Smooth muscle cell (in vitro differentiated cells): ENCODE data around the gene CENPN. TPM values are rescaled to one million over a fixed set of nuclear protein-coding genes. Genes with fewer than 3 reads are reported as not detected.

Source experiments
- DNase-seq: peaks from one replicate; lab custom pipeline; 2025; ENCODE audit not compliant: unreplicated experiment; lab: John Stamatoyannopoulos, UW
- H2AFZ ChIP-seq: fragments of 200-600 bp; sonication (generic); 2 replicates; pipeline ENCODE4 v1.6.0; 2016; ENCODE audit warnings: antibody characterized with exemption, low read depth, mild to moderate bottlenecking
- H3F3A ChIP-seq: fragments of 200-600 bp; sonication (generic); 2 replicates; pipeline ENCODE4 v1.6.0; 2017; ENCODE audit warnings: antibody characterized with exemption, low read depth
- H3K27ac ChIP-seq: fragments of 200-600 bp; sonication (generic); 2 replicates; pipeline ENCODE4 v1.5.1; 2016; ENCODE audit warnings: low read depth, mild to moderate bottlenecking
- H3K27me3 ChIP-seq: fragments of 200-600 bp; sonication (generic); 2 replicates; pipeline ENCODE4 v1.6.1; 2016; ENCODE audit warnings: low read depth, mild to moderate bottlenecking
- H3K36me3 ChIP-seq: fragments of 200-600 bp; sonication (generic); 2 replicates; pipeline ENCODE4 v1.5.1; 2016; ENCODE audit warnings: low read depth
- H3K4me1 ChIP-seq: fragments of 200-600 bp; sonication (generic); 2 replicates; pipeline ENCODE4 v1.5.1; 2016; ENCODE audit warnings: low read depth
- H3K4me2 ChIP-seq: fragments of 200-600 bp; sonication (generic); 2 replicates; pipeline ENCODE4 v1.6.0; 2016; ENCODE audit warnings: mild to moderate bottlenecking
- H3K4me3 ChIP-seq: fragments of 200-600 bp; sonication (generic); 2 replicates; pipeline ENCODE4 v1.5.1; 2016; ENCODE audit warnings: mild to moderate bottlenecking
- H3K79me2 ChIP-seq: fragments of 200-600 bp; sonication (generic); 2 replicates; pipeline ENCODE4 v1.6.0; 2016; ENCODE audit warnings: low read depth, mild to moderate bottlenecking
- H3K9ac ChIP-seq: fragments of 200-600 bp; sonication (generic); 2 replicates; pipeline ENCODE4 v1.6.0; 2016; ENCODE audit warnings: low read depth
- H3K9me3 ChIP-seq: fragments of 200-600 bp; sonication (generic); replicated peaks from 2 replicates; pipeline ENCODE4 v1.5.1; 2016; ENCODE audit warnings: low read depth
- H4K20me1 ChIP-seq: fragments of 200-600 bp; sonication (generic); 2 replicates; pipeline ENCODE4 v1.6.0; 2016; ENCODE audit warnings: low read depth
- WGBS: methylation state at CpG from one replicate; pipeline ENCODE4 v1.1.7; 2016; ENCODE audit warnings: low lambda C conversion rate; 5-methylcytosine and 5-hydroxymethylcytosine counted together
- polyA plus RNA-seq: library from polyadenylated mRNA; unstranded; fragments of >200 nt; fragmentation: Nextera tagmentation; extraction: Ambion mirVana; gene quantifications from 2 replicates; pipeline ENCODE4 v1.2.1, GENCODE V29; 2016
- total RNA-seq: library from RNA; depleted of rRNA; stranded (reverse); fragments of >200 nt; gene quantifications from 2 replicates; pipeline ENCODE4 v1.2.3, GENCODE V29; 2014
- TF ChIP-seq, protein P1 (sequence below): fragments of 200-600 bp; sonication (generic); IDR thresholded peaks from 2 replicates; pipeline ENCODE4 v1.5.1; 2017; ENCODE audit warnings: borderline replicate concordance, mild to moderate bottlenecking, antibody characterized with exemption; ENCODE audit not compliant: insufficient read depth, poor library complexity, severe bottlenecking

Gene CENPN
- total and polyA plus RNA-seq, 2 experiments from 2014 or later = 18.8 to 25.1 TPM

DNA sequence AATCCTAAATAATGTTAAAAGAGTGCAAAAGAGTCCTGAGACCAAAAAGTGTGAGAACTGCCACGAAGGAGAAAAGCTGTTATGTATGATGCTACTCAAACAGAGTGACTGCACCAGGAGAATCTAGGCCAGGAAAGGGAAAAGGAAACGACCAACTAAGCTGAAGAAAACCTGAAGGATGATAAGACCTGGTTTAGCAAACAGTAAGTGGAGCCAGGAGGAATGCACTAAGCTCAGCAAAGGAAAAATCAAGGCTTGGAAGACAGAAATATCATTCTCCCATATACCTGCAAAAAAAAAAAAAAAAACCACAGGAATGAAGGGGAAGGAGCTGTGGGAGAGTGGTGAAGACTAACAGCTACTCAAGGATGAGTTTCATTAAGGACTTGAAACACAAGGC, 21.4 kb upstream of the CENPN start:
- Histone ChIP-seq H3K9ac (no peak overlapping the region), H2AFZ (no peak overlapping the region), H3K36me3 (no peaks in the 10 kb centered on the region), H3K27ac (no peak overlapping the region), H3K79me2 (peaks cover 38% of the 10 kb centered on the region), H3K9me3 (no peaks in the 10 kb centered on the region), H4K20me1 (peaks cover 50% of the 10 kb centered on the region), H3K4me1 (peaks cover 2% of the 10 kb centered on the region), H3K27me3 (no peaks in the 10 kb centered on the region), H3K4me3 (no peak overlapping the region), H3F3A (no peaks in the 10 kb centered on the region), H3K4me2 (no peak overlapping the region)
- DNase-seq = no peak
- 28% methylated on average over 2 of the region's 2 CpGs for WGBS
- TF ChIP-seq, protein P1, sequence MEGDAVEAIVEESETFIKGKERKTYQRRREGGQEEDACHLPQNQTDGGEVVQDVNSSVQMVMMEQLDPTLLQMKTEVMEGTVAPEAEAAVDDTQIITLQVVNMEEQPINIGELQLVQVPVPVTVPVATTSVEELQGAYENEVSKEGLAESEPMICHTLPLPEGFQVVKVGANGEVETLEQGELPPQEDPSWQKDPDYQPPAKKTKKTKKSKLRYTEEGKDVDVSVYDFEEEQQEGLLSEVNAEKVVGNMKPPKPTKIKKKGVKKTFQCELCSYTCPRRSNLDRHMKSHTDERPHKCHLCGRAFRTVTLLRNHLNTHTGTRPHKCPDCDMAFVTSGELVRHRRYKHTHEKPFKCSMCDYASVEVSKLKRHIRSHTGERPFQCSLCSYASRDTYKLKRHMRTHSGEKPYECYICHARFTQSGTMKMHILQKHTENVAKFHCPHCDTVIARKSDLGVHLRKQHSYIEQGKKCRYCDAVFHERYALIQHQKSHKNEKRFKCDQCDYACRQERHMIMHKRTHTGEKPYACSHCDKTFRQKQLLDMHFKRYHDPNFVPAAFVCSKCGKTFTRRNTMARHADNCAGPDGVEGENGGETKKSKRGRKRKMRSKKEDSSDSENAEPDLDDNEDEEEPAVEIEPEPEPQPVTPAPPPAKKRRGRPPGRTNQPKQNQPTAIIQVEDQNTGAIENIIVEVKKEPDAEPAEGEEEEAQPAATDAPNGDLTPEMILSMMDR = no peak

DNA sequence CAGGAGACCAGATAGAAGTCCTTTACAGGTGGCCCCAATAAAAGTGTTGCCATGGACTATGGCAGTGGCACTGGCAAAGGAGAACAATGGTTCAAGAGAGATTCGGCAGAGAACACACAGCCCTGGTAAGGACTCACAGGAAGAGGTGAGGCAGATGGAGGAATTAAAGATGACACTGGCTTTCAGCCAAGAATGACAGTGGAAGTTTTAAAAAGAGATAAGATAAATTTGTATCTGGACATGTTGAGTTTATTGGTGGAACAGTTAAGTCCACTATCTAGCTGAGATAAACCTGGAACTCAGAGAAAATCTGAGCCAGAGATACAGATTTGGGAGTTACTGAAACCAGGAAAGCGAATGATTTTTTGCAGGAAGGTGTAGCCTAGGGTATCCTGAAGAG, 20.5 kb upstream of the CENPN start:
- Histone ChIP-seq H3K27me3 (no peaks in the 10 kb centered on the region), H3K36me3 (no peaks in the 10 kb centered on the region), H3F3A (no peaks in the 10 kb centered on the region), H3K9me3 (no peaks in the 10 kb centered on the region), H3K79me2 (peaks cover 44% of the 10 kb centered on the region), H3K4me2 (no peak overlapping the region), H4K20me1 (peaks cover 50% of the 10 kb centered on the region), H3K4me1 (peaks cover 2% of the 10 kb centered on the region), H3K27ac (no peak overlapping the region), H3K4me3 (no peak overlapping the region), H3K9ac (no peak overlapping the region), H2AFZ (no peak overlapping the region)
- 49% methylated on average over 2 of the region's 2 CpGs for WGBS
- TF ChIP-seq, protein P1 = no peak
- DNase-seq = no peak

DNA sequence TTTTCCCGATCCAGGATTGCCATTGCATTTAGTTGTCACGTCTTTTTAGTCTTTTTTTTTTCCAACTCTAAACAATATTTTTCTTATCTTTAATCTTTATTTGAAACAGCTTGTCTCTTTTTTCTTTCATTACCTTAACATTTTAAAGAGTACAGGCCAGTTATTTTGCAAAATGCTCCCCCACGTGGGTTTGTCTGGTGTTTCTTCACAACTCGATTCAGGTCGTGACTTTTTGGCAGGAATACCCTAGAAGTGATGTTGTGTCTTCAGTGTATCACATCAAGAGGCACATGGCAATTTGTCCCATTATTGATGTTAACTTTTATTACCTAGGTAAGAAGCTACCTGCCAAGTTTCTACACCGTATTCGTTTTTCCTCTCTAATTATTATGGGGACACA, 18.3 kb upstream of the CENPN start:
- Histone ChIP-seq H3K79me2 (peaks cover 37% of the 10 kb centered on the region), H3K9me3 (no peaks in the 10 kb centered on the region), H3K4me2 (no peak overlapping the region), H3K9ac (no peak overlapping the region), H4K20me1 (peaks cover 38% of the 10 kb centered on the region), H3K27ac (no peak overlapping the region), H3K4me3 (no peak overlapping the region), H3F3A (peaks cover 7% of the 10 kb centered on the region), H3K4me1 (peaks cover 9% of the 10 kb centered on the region), H3K36me3 (no peaks in the 10 kb centered on the region), H2AFZ (no peak overlapping the region), H3K27me3 (no peaks in the 10 kb centered on the region)
- DNase-seq = no peak
- WGBS = 75% methylated on average over 7 of the region's 7 CpGs
- TF ChIP-seq, protein P1 = no peak

DNA sequence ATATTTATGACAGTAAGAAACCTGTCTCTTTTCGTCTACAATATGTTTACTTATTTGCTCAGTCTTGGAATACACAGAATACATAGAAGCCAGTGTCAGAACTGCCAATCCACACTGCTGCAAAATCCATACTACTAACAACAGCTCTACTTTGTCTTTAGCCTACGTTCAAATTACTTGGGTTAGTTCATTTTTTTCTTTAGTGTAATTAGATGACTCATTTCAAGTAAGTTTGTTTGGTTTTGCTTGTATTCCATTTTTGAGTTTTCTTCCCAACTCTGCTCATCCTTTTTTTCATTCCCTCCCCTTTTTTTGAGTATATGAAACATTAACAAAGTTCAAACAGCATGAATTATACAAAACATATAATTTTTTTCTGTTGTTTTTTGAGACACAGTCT, 17.2 kb upstream of the CENPN start:
- Histone ChIP-seq H3K36me3 (no peaks in the 10 kb centered on the region), H3K4me1 (peaks cover 12% of the 10 kb centered on the region), H2AFZ (no peak overlapping the region), H4K20me1 (peaks cover 35% of the 10 kb centered on the region), H3K27me3 (no peaks in the 10 kb centered on the region), H3K4me3 (no peak overlapping the region), H3K9me3 (no peaks in the 10 kb centered on the region), H3K4me2 (no peak overlapping the region), H3K79me2 (peaks cover 37% of the 10 kb centered on the region), H3K9ac (no peak overlapping the region), H3K27ac (no peak overlapping the region), H3F3A (peaks cover 9% of the 10 kb centered on the region)
- TF ChIP-seq, protein P1 = no peak
- no peak for DNase-seq
- WGBS = 32% methylated on average over 2 of the region's 2 CpGs
